K562 (cell line): ENCODE measurements around the gene ZNF521. TPM values are rescaled to one million over a fixed set of nuclear protein-coding genes. Genes with fewer than 3 reads are reported as not detected.

Experiments
- ATAC-seq: fragments of 200-7000 bp; cut with Tn5 transposase; 3 replicates; pipeline ENCODE4 v1.9.1; 2020; ENCODE audit warnings: moderate library complexity
- BruUV-seq: library from RNA; stranded (reverse); fragments of 400-500 nt; replicated peaks from 2 replicates; lab custom pipeline; 2021; lab: Mats Ljungman, UMichigan
- CTCF ChIA-PET: fragments of 300-600 bp; formaldehyde crosslinking; extraction: SDS; loops from one replicate; lab custom pipeline; 2021; ENCODE audit warnings: low intra/inter-chr PET ratio; lab: Yijun Ruan, JAX
- POLR2A ChIA-PET: fragments of 300-600, 350-650 bp; sonication (Branson Sonifier 250); formaldehyde crosslinking; extraction: SDS; loops from one replicate; lab custom pipeline; 2021; ENCODE audit warnings: antibody characterized with exemption, inconsistent platforms; lab: Yijun Ruan, JAX
- DNase-seq, 4 experiments: peaks; one replicate each; pipeline versions ENCODE4 v3.0.0 to v3.0.0-alpha.2; 2011 to 2018; ENCODE audit warnings: low spot score in 3 of 4, mixed read lengths in 3 of 4; ENCODE audit errors: extremely low read depth in 1 of 4
- FAIRE-seq: peaks from 2 replicates; lab custom pipeline; 2011; peaks lifted over from hg19 to GRCh38; lab: Jason Lieb, UNC
- H2AFZ ChIP-seq: 2 replicates; pipeline ENCODE4 v1.6.0; 2011; ENCODE audit warnings: low read depth, low read length, control low read depth, inconsistent platforms
- H3K27ac ChIP-seq: fragments of 200-600 bp; 3 replicates; pipeline ENCODE4 v1.8.0; 2011; ENCODE audit warnings: low read depth, mild to moderate bottlenecking, control low read depth, inconsistent platforms, low read length, moderate library complexity, mixed read lengths; ENCODE audit errors: extremely low read depth
- H3K27me3 ChIP-seq, 2 experiments: fragments of 300-600 bp in 1 of 2; 2 replicates in 1 of 2; 3 replicates in 1 of 2; pipeline versions ENCODE4 v1.6.0 to v1.8.0; 2011; ENCODE audit warnings: inconsistent platforms in 2 of 2, low read length in 2 of 2, mild to moderate bottlenecking in 1 of 2, mixed read lengths in 1 of 2, moderate library complexity in 1 of 2; ENCODE audit not compliant: control insufficient read depth in 2 of 2, insufficient read depth in 2 of 2
- H3K36me3 ChIP-seq: fragments of 300-600 bp; 3 replicates; pipeline ENCODE4 v1.8.0; 2011; ENCODE audit warnings: mild to moderate bottlenecking, low read length, inconsistent platforms; ENCODE audit not compliant: control insufficient read depth, insufficient read depth
- H3K4me1 ChIP-seq, 2 experiments: fragments of 200-600 bp in 1 of 2; replicated peaks in 1 of 2; 2 replicates in 1 of 2; 3 replicates in 1 of 2; pipeline versions ENCODE4 v1.5.1 to v1.8.0; 2011; ENCODE audit warnings: inconsistent platforms in 2 of 2, low read length in 2 of 2, mild to moderate bottlenecking in 1 of 2, mixed read lengths in 1 of 2, moderate library complexity in 1 of 2; ENCODE audit not compliant: control insufficient read depth in 2 of 2, insufficient read depth in 2 of 2
- H3K4me2 ChIP-seq: 2 replicates; pipeline ENCODE4 v1.6.1; 2011; ENCODE audit warnings: low read length, control low read depth, inconsistent platforms, mixed read lengths; ENCODE audit not compliant: insufficient read depth
- H3K4me3 ChIP-seq: fragments of 200-600 bp; sonication (generic), shearing (Covaris generic); 2 replicates; pipeline ENCODE4 v1.5.1; 2016; ENCODE audit warnings: control low read depth, inconsistent platforms
- H3K79me2 ChIP-seq: fragments of 200-600 bp; 3 replicates; pipeline ENCODE4 v1.8.0; 2011; ENCODE audit warnings: low read length, inconsistent platforms; ENCODE audit not compliant: control insufficient read depth, insufficient read depth
- H3K9ac ChIP-seq, 2 experiments: 2 replicates each; pipeline versions ENCODE4 v1.6.0 to v1.6.1; 2011; ENCODE audit warnings: low read depth in 2 of 2, low read length in 2 of 2, control low read depth in 1 of 2, inconsistent platforms in 1 of 2, mild to moderate bottlenecking in 1 of 2, mixed read lengths in 1 of 2; ENCODE audit not compliant: insufficient read depth in 1 of 2
- H3K9me1 ChIP-seq: one replicate; pipeline ENCODE4 v1.6.0; 2011; ENCODE audit warnings: inconsistent platforms, mild to moderate bottlenecking, low read length, moderate library complexity; ENCODE audit not compliant: control insufficient read depth, insufficient read depth
- H3K9me3 ChIP-seq: replicated peaks from 2 replicates; pipeline ENCODE4 v1.5.1; 2011; ENCODE audit warnings: low read depth, low read length, inconsistent platforms; ENCODE audit not compliant: control insufficient read depth, insufficient read depth
- H4K20me1 ChIP-seq: replicated peaks from 2 replicates; pipeline ENCODE4 v1.6.1; 2011; ENCODE audit warnings: low read length, inconsistent platforms, mixed read lengths; ENCODE audit not compliant: control insufficient read depth, insufficient read depth
- GATAD2A ChIP-seq: fragments of 450-650 bp; IDR thresholded peaks from 2 replicates; pipeline ENCODE4 v1.6.1; 2017
- KDM5B ChIP-seq: fragments of 200-600 bp; sonication (generic); IDR thresholded peaks from 2 replicates; pipeline ENCODE4 v1.6.1; 2012; ENCODE audit warnings: low read depth, mild to moderate bottlenecking, moderate library complexity, low read length, control low read depth, inconsistent platforms; ENCODE audit not compliant: insufficient replicate concordance
- LARP7 ChIP-seq: fragments of 450-650 bp; IDR thresholded peaks from 2 replicates; pipeline ENCODE4 v1.6.1; 2016
- MCM3 ChIP-seq: fragments of 450-650 bp; IDR thresholded peaks from 2 replicates; pipeline ENCODE4 v1.6.1; 2016
- MIER1 ChIP-seq: fragments of 450-650 bp; IDR thresholded peaks from 2 replicates; pipeline ENCODE4 v1.6.1; 2016; ENCODE audit warnings: antibody characterized with exemption, mild to moderate bottlenecking, low read depth
- SMC3 ChIP-seq: conservative IDR thresholded peaks from 2 replicates; pipeline ENCODE4 v1.6.1; 2011; ENCODE audit warnings: low read depth, low read length, improper control_type of control experiment; ENCODE audit not compliant: insufficient read depth
- TFAM ChIP-seq: fragments of 250-450 bp; sonication (Bioruptor Pico); conservative IDR thresholded peaks from 2 replicates; pipeline ENCODE4 v1.5.0; 2021; ENCODE audit warnings: mild to moderate bottlenecking, moderate library complexity
- TOE1 ChIP-seq, 2 experiments: fragments of 450-650 bp in 1 of 2; sonication (generic) in 1 of 2; formaldehyde crosslinking in 1 of 2; IDR thresholded peaks; 2 replicates each; pipeline versions ENCODE4 v1.7.1 to v1.8.0; 2016 to 2022; ENCODE audit warnings: borderline replicate concordance in 2 of 2, mild to moderate bottlenecking in 2 of 2, antibody characterized with exemption in 1 of 2, inconsistent platforms in 1 of 2, low read depth in 1 of 2, missing genetic modification reagents in 1 of 2, moderate library complexity in 1 of 2
- UBTF ChIP-seq, 2 experiments: IDR thresholded peaks; 2 replicates each; pipeline ENCODE4 v1.6.1; 2012; ENCODE audit warnings: improper control_type of control experiment in 2 of 2, low read depth in 2 of 2, low read length in 2 of 2, borderline replicate concordance in 1 of 2
- ZNF3 ChIP-seq: fragments of 250-450 bp; sonication (Bioruptor Pico); IDR thresholded peaks from 2 replicates; pipeline ENCODE4 v1.5.0; 2021; ENCODE audit warnings: mild to moderate bottlenecking, moderate library complexity
- WGBS: fragments of 100-300 bp; shearing (Covaris generic); methylation state at CpG from one replicate; pipeline ENCODE4 v1.1.6; 2016; ENCODE audit warnings: low coverage, mixed read lengths; ENCODE audit not compliant: insufficient coverage; ENCODE audit errors: missing lambda C conversion rate; 5-methylcytosine and 5-hydroxymethylcytosine counted together
- in situ Hi-C: fragments of 300-500 bp; cut with MboI; formaldehyde crosslinking; loops from 4 replicates; pipeline ENCODE4 v1.15.0; 2018; ENCODE audit warnings: inconsistent platforms, mixed read lengths
- intact Hi-C: fragments of 100-400 bp; cut with micrococcal nuclease; formaldehyde crosslinking; loops from 2 replicates; pipeline ENCODE4 v1.14.2; 2022
- polyA plus RNA-seq, 8 experiments: library from polyadenylated mRNA; depleted of rRNA in 4 of 8; stranded (reverse) in 5 of 8; unstranded in 3 of 8; fragments of >200 nt; fragmentation: Nextera tagmentation in 2 of 8; fragmentation: Illumina TruSeq in 1 of 8; extraction: Ambion mirVana in 2 of 8; extraction: Trizol in 1 of 8; gene quantifications; 2 replicates each; pipeline versions ENCODE4 v1.2.1 to v1.2.3, GENCODE V29; 2011 to 2014; ENCODE audit warnings: inconsistent platforms in 1 of 8, missing spikeins in 1 of 8
- total RNA-seq, 7 experiments: library from RNA; depleted of rRNA in 6 of 7; stranded (reverse); fragments of >200 nt in 6 of 7; fragmentation: Illumina TruSeq in 2 of 7; extraction: Trizol in 2 of 7; gene quantifications; 2 replicates each; pipeline versions ENCODE4 v1.2.1 to v1.2.3, GENCODE V29; 2011 to 2021; ENCODE audit warnings: low replicate concordance in 1 of 7

The ZNF521 gene
- total and polyA plus RNA-seq, 9 of the 15 experiments (the other 6 are each of a cell fraction or from before 2014, with no cell fraction given): 1.2 to 5.8 (median 1.6) TPM

- H3K4me2 ChIP-seq: no peak overlapping the region
- DNase-seq (no peak), ATAC-seq (no peak), FAIRE-seq (no peak)
- H3K9me1 ChIP-seq: no peaks in the 10 kb centered on the region
- peaks cover 0 to 5% of the 10 kb centered on the region in 2 experiments; a peak in 3 of 5 replicates for H3K27me3 ChIP-seq
- no peaks in the 10 kb centered on the region for H3K79me2 ChIP-seq
- H3K36me3 ChIP-seq: no peaks in the 10 kb centered on the region
- BruUV-seq: no TSS peak
- no peaks in the 10 kb centered on the region for H4K20me1 ChIP-seq
- TF ChIP-seq TOE1 (IDR thresholded peaks at IDR 0.05; ENCODE audit: borderline replicate concordance) (no peak), TOE1 (CRISPR knock-in tag; IDR thresholded peaks at IDR 0.05; ENCODE audit: borderline replicate concordance, low read depth) (no peak), SMC3 (no peak), KDM5B (no peak), UBTF (IDR thresholded peaks at IDR 0.05; ENCODE audit: borderline replicate concordance in 1 of 2, low read depth in 2 of 2, low read length in 2 of 2) (no peak), MCM3 (no peak), GATAD2A (no peak), ZNF3 (CRISPR knock-in tag) (no peak), LARP7 (no peak), MIER1 (no peak), TFAM (CRISPR knock-in tag) (no peak)
- ChIA-PET POLR2A (no interaction called here), CTCF (no interaction called here)
- no peak overlapping the region for H3K9ac ChIP-seq
- WGBS: 1% methylated on average over 6 of the region's 6 CpGs
- intact Hi-C loops: no loop called here
- H2AFZ ChIP-seq: no peak overlapping the region
- in situ Hi-C loops: no loop called here
- no peak overlapping the region for H3K4me3 ChIP-seq
- no peak overlapping the region for H3K27ac ChIP-seq
- H3K4me1 ChIP-seq: no peaks in the 10 kb centered on the region
- no peaks in the 10 kb centered on the region for H3K9me3 ChIP-seq
These were observed 301.4 kb downstream of the ZNF521 start for GRCh38 chr18:25050605-25051004.
